HUES6 (cell line): Measurements from ENCODE around the gene TTR.

Source experiments
- H3K27ac ChIP-seq: 2 replicates; pipeline ENCODE4 v1.7.0; 2013; ENCODE audit warnings: low read depth, mild to moderate bottlenecking, low read length, inconsistent platforms
- H3K27me3 ChIP-seq: 2 replicates; pipeline ENCODE4 v1.6.1; 2013; ENCODE audit warnings: low read length; ENCODE audit not compliant: control insufficient read depth, insufficient read depth
- H3K36me3 ChIP-seq: 2 replicates; pipeline ENCODE4 v1.6.1; 2013; ENCODE audit warnings: low read length; ENCODE audit not compliant: control insufficient read depth, insufficient read depth
- H3K4me1 ChIP-seq: 2 replicates; pipeline ENCODE4 v1.6.1; 2013; ENCODE audit warnings: low read length; ENCODE audit not compliant: control insufficient read depth, insufficient read depth
- H3K4me3 ChIP-seq: 2 replicates; pipeline ENCODE4 v1.5.1; 2013; ENCODE audit warnings: low read depth, low read length
- H3K9ac ChIP-seq: one replicate; pipeline ENCODE4 v1.6.1; 2013; ENCODE audit warnings: mild to moderate bottlenecking, low read length
- H3K9me3 ChIP-seq: 2 replicates; pipeline ENCODE4 v1.6.1; 2013; ENCODE audit warnings: low read depth, low read length; ENCODE audit not compliant: control insufficient read depth, insufficient read depth

Gene TTR

GRCh38 chr18:31591628-31592027 is at the start of gene TTR:
Gene TTR (plus strand): TSS chr18:31591877. CDS start chr18:31591903, 26 bp downstream.
- no peak within 1 kb of the TSS for H3K9ac ChIP-seq
- H3K27ac ChIP-seq = no peak within 1 kb of the TSS
- no peaks in the 10 kb centered on the region for H3K27me3 ChIP-seq
- no peaks in the 10 kb centered on the region for H3K4me1 ChIP-seq
- H3K4me3 ChIP-seq = no peak within 1 kb of the TSS
- no peaks in the 10 kb centered on the region for H3K36me3 ChIP-seq
- no peaks in the 10 kb centered on the region for H3K9me3 ChIP-seq

- no peak overlapping the region for H3K27ac ChIP-seq
- H3K36me3 ChIP-seq = peaks cover 55% of the 10 kb centered on the region
- H3K27me3 ChIP-seq = no peaks in the 10 kb centered on the region
- H3K9ac ChIP-seq = no peak overlapping the region
- no peaks in the 10 kb centered on the region for H3K9me3 ChIP-seq
- no peak overlapping the region for H3K4me3 ChIP-seq
- peaks cover 12% of the 10 kb centered on the region; the same call in 1 of the 2 replicates for H3K4me1 ChIP-seq
Observed at GRCh38 chr18:31546476-31546875, 45.2 kb upstream of the TTR start.

GRCh38 chr18:31548853-31549252 is 42.8 kb upstream of the TTR start:
- Histone ChIP-seq H3K27me3 (no peaks in the 10 kb centered on the region), H3K27ac (0 out of 2 replicates have a peak overlapping the region, but pooled peaks have one; percentile 25), H3K9ac (no peak overlapping the region), H3K36me3 (peaks cover 32% of the 10 kb centered on the region), H3K4me1 (peaks cover 12% of the 10 kb centered on the region; the same call in 1 of the 2 replicates), H3K4me3 (no peak overlapping the region), H3K9me3 (no peaks in the 10 kb centered on the region)

- Histone ChIP-seq H3K4me3 (no peak overlapping the region), H3K36me3 (peaks cover 27% of the 10 kb centered on the region), H3K9me3 (no peaks in the 10 kb centered on the region), H3K9ac (no peak overlapping the region), H3K4me1 (peaks cover 15% of the 10 kb centered on the region), H3K27me3 (no peaks in the 10 kb centered on the region), H3K27ac (0 out of 2 replicates have a peak overlapping the region, but pooled peaks have one; percentile 25)
Observed at GRCh38 chr18:31549416-31549815, 42.3 kb upstream of the TTR start.

- Histone ChIP-seq H3K27ac (no peak overlapping the region), H3K9me3 (no peaks in the 10 kb centered on the region)
Observed at GRCh38 chr18:31551883-31552282, 39.8 kb upstream of the TTR start.

GRCh38 chr18:31553800-31554199 is 37.9 kb upstream of the TTR start:
- H3K4me1 ChIP-seq = peaks cover 22% of the 10 kb centered on the region
- H3K27ac ChIP-seq = no peak overlapping the region

More at GRCh38 chr18:31551883-31552282, 39.8 kb upstream of the TTR start:
- Histone ChIP-seq H3K27me3 (no peaks in the 10 kb centered on the region), H3K9ac (no peak overlapping the region), H3K4me3 (no peak overlapping the region), H3K4me1 (peaks cover 25% of the 10 kb centered on the region), H3K36me3 (peaks cover 4% of the 10 kb centered on the region)

GRCh38 chr18:31554776-31555175 is 36.9 kb upstream of the TTR start:
- no peaks in the 10 kb centered on the region for H3K9me3 ChIP-seq
- H3K27ac ChIP-seq = no peak overlapping the region
- no peaks in the 10 kb centered on the region for H3K36me3 ChIP-seq
- peaks cover 12% of the 10 kb centered on the region for H3K4me1 ChIP-seq
- H3K9ac ChIP-seq = no peak overlapping the region
- no peak overlapping the region for H3K4me3 ChIP-seq
- H3K27me3 ChIP-seq = no peaks in the 10 kb centered on the region

More at GRCh38 chr18:31553800-31554199, 37.9 kb upstream of the TTR start:
- Histone ChIP-seq H3K36me3 (no peaks in the 10 kb centered on the region), H3K27me3 (no peaks in the 10 kb centered on the region), H3K9ac (no peak overlapping the region), H3K9me3 (no peaks in the 10 kb centered on the region), H3K4me3 (no peak overlapping the region)

- Histone ChIP-seq H3K9ac (no peak overlapping the region), H3K27ac (no peak overlapping the region), H3K4me3 (no peak overlapping the region), H3K36me3 (no peaks in the 10 kb centered on the region), H3K27me3 (no peaks in the 10 kb centered on the region), H3K4me1 (peaks cover 12% of the 10 kb centered on the region), H3K9me3 (no peaks in the 10 kb centered on the region)
Observed at GRCh38 chr18:31555971-31556747, 35.5 kb upstream of the TTR start.

GRCh38 chr18:31557446-31557845 is 34.2 kb upstream of the TTR start:
- Histone ChIP-seq H3K4me3 (no peak overlapping the region), H3K9ac (no peak overlapping the region), H3K27ac (no peak overlapping the region), H3K9me3 (no peaks in the 10 kb centered on the region), H3K27me3 (no peaks in the 10 kb centered on the region), H3K4me1 (peaks cover 12% of the 10 kb centered on the region), H3K36me3 (no peaks in the 10 kb centered on the region)

GRCh38 chr18:31558567-31558966 is 33.1 kb upstream of the TTR start:
- H3K27ac ChIP-seq = no peak overlapping the region
- H3K9ac ChIP-seq = no peak overlapping the region
- H3K4me1 ChIP-seq = peaks cover 18% of the 10 kb centered on the region
- H3K9me3 ChIP-seq = no peaks in the 10 kb centered on the region
- H3K4me3 ChIP-seq = no peak overlapping the region
- H3K36me3 ChIP-seq = no peaks in the 10 kb centered on the region
- H3K27me3 ChIP-seq = no peaks in the 10 kb centered on the region

GRCh38 chr18:31562726-31563125 is 29.0 kb upstream of the TTR start:
- no peaks in the 10 kb centered on the region for H3K9me3 ChIP-seq
- H3K36me3 ChIP-seq = no peaks in the 10 kb centered on the region
- H3K4me3 ChIP-seq = no peak overlapping the region
- H3K9ac ChIP-seq = no peak overlapping the region
- H3K27ac ChIP-seq = no peak overlapping the region
- no peaks in the 10 kb centered on the region for H3K27me3 ChIP-seq
- H3K4me1 ChIP-seq = 0 out of 2 replicates have a peak, but pooled peaks cover 5% of the 10 kb centered on the region
